ENCODE measurements around the gene TIPRL. TPM values are rescaled to one million over a fixed set of nuclear protein-coding genes. Genes with fewer than 3 reads are reported as not detected.
"Not testable (repeated sequence)": the region's sequence is repeated elsewhere in the genome, so short reads cannot be mapped to it uniquely, and the experiment has no call there.

The TIPRL gene
- total RNA-seq, 2 donors from 2014 or later, result 38.0 to 43.0 TPM

DNA sequence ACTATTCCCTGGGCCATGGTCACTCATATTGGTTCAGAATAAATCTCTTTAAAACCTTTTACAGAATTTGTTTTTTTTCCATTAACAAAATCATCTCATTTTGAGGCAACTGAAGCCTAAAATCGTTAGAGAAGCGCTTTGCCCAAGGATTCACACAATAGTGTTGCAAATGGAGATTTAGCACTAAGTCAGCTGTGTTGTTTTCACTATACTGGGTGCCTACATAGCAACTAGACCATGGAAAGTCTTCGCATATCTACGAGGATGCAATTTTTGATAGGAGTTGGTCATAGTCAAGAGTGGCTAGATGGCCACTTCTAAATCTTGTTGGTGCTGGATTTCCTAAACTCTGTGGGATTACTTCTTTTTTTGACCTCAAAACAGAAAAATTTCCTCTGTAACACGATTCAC lies 530 bp upstream of the TIPRL start:
- H3K4me1 Mint-ChIP-seq, result no peaks in the 10 kb centered on the region
- no peaks in the 10 kb centered on the region for H3K9me3 Mint-ChIP-seq
- H3K4me3 Mint-ChIP-seq, result no peak overlapping the region
- no peak for ATAC-seq (replicated peaks)
- peaks cover under 1% of the 10 kb centered on the region for H3K36me3 Mint-ChIP-seq (ENCODE audit: low read depth)
- no peak overlapping the region for H3K27ac Mint-ChIP-seq
- H3K27me3 Mint-ChIP-seq, result peaks cover 6% of the 10 kb centered on the region

DNA sequence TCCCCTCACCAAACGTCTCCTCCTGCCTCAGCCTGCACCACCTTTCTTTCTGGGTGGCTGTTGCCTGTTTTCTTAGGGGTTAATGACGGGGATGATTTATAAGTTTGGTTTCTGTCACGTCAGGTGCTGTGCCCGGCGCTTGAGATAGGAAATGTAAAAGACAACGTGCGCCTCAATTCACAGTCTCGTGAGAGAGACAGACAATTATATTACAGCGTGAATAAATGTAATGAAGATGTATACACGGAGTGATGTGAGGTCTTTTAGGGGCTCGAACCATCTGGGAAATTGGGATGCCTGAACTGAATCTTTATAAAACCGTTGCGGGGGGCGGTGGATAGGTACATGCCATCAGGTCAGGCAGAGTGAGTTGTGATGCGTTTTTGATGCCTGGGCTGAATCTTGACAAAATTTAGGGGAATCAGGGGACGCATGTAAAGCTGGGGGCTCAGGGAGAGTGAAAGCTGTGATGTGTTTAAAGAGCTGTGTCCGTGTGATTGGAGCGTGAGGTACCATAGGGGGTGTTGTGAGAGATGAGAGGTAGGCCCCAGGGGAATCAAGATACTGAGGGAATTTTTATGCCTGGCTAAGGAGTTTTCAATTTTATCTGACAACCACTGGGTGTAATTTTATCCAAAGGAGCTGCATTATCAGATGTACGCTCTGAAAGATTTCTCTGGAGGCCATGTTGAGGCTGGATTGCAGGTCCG lies 831 bp downstream of the TIPRL start:
- no peak overlapping the region for H3K27ac Mint-ChIP-seq
- no peak for ATAC-seq (replicated peaks)
- H3K4me3 Mint-ChIP-seq, result no peak overlapping the region
- H3K36me3 Mint-ChIP-seq (ENCODE audit: low read depth), result peaks cover 14% of the 10 kb centered on the region
- no peaks in the 10 kb centered on the region for H3K27me3 Mint-ChIP-seq
- no peaks in the 10 kb centered on the region for H3K9me3 Mint-ChIP-seq
- H3K4me1 Mint-ChIP-seq, result no peaks in the 10 kb centered on the region

DNA sequence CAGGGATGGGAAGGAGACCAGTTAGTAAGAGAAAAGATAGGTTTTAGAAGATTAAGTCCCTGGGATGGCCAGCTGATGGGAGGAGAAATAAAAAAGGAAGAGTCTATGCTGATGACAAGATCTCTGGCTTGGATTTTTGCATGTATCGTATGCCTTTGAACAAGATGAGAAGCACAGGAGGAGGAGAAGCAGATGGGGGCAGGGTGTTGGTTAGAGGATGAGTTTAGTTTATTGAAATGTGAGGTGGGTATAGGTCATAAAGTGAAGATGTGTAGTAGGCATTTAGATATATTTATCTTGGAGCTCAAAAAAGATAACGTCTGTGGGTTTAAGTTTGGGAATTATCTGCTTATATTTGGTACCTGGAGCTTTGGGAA lies 1.4 kb downstream of the TIPRL start:
- no peaks in the 10 kb centered on the region for H3K4me1 Mint-ChIP-seq
- no peak overlapping the region for H3K4me3 Mint-ChIP-seq
- ATAC-seq (replicated peaks), result no peak

DNA sequence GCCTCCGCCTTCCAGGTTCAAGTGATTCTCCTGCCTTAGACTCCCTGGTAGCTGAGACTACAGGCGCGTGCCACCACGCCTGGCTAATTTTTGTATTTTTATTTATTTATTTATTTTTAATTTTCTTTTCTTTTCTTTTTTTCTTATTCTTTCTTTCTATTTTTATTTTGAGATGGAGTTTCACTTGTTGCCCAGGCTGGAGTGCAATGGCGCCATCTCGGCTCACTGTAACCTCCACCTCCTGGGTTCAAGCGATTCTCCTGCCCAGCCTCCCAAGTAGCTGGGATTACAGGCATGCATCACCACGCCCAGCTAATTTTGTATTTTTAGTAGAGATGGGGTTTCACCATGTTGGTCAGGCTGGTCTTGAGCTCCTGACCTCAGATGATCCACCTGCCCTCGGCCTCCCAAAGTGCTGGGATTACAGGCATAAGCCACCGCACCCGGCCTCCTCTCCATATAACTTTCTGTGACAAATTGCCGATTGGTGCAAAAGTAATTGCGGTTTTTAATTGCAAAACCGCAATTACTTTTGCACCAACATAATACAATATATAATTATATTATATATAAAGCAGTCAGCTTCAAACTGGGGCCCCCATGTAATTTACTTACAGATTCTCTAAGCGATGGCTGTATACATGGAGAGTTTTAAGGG lies 2.4 kb downstream of the TIPRL start:
- not testable (repeated sequence) for H3K27me3 Mint-ChIP-seq; H3K4me1 Mint-ChIP-seq; H3K27ac Mint-ChIP-seq; H3K4me3 Mint-ChIP-seq; H3K9me3 Mint-ChIP-seq; ATAC-seq (replicated peaks)
- peaks cover 29% of the 10 kb centered on the region for H3K36me3 Mint-ChIP-seq (ENCODE audit: low read depth)

More for the DNA sequence above, 1.4 kb downstream of the TIPRL start:
- Mint-ChIP-seq H3K27me3 (no peaks in the 10 kb centered on the region), H3K36me3 (ENCODE audit: low read depth) (peaks cover 19% of the 10 kb centered on the region), H3K27ac (no peak overlapping the region), H3K9me3 (no peaks in the 10 kb centered on the region)

DNA sequence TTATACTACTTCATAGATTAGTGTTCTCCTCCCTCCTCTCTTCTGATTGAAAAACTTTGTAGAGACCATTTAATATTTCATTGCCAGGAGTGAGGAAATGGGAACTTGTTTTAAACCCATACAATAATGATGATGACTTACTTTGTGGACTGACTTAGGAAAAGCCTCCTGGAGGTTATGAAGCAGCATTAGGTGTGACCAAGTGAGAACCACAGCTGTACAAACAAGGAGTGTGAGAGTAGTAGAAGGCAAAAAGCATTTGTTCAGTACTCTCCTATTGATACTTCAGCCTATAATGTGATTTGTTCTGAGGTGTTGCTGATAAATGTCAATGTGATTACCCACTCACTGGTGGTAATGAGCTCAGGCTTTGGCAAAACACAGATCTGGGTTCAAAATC lies 8.4 kb downstream of the TIPRL start:
- ATAC-seq (replicated peaks), result no peak
- Mint-ChIP-seq H3K36me3 (ENCODE audit: low read depth) (peaks cover 87% of the 10 kb centered on the region), H3K4me1 (no peaks in the 10 kb centered on the region), H3K27ac (no peak overlapping the region), H3K4me3 (no peak overlapping the region), H3K9me3 (no peaks in the 10 kb centered on the region), H3K27me3 (no peaks in the 10 kb centered on the region)

DNA sequence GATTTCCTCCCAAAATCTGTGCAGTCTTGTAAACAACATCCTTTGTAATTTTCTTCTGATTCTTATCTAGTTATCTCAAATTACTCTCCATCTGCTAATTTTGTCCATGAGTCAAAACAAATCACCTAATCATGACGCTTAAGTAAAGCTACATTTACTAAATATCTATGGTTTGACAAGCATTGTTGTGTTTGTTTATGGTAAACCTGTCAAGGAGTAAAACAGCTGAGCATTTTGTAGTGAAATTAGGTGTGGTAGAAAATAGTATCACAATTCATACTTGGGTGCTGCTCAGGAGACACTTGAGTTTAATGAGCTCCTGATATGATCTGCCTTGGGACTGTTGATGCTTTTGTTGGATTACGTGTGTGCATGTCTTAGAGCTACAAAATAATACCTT lies 11.6 kb downstream of the TIPRL start:
- Mint-ChIP-seq H3K9me3 (no peaks in the 10 kb centered on the region), H3K27ac (no peak overlapping the region), H3K36me3 (ENCODE audit: low read depth) (peaks cover 93% of the 10 kb centered on the region), H3K4me1 (no peaks in the 10 kb centered on the region), H3K27me3 (no peaks in the 10 kb centered on the region), H3K4me3 (no peak overlapping the region)
- ATAC-seq (replicated peaks), result no peak

DNA sequence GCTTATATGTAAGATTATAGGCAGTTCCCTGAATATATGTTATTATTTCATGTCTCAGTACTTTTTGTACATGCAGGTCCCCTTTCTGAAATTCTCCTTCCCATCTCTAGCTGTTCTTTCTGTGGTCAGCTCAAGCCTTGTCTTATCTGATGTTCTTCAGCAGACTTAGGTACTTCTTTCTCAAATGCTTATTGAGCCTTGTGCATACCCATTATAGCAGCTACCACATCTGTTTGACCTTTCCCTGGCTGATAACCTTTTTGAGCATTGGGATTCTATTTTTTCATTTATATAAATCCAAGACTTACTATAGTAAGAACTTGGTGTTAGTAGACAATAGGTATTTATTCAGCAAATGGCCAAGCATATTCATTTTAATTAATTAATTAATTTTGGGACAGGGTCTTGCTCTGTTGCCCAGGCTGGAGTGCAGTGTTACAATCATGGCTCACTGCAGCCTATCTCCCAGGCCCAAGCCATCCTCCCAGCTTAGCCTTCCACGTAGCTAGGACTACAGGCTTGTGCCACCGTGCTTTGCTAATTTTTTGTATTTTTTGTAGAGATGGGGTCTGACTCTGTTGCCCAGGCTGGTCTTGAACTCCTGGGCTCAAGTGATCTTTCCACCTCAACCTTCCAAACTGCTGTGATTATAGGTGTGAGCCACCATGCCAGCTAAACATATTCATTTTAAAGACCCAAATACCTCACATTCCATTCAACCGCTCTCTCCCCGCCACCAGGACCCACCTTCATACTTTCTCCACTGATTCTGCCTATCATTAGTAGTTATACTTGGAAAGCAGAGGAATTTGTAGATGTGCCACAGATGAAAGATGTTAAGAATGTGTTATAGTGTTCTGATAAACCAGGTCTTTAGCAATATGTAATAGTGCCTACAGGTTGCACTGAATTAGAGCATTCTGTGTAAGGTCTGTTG lies 16.7 kb downstream of the TIPRL start:
- no peak overlapping the region for H3K27ac Mint-ChIP-seq
- H3K4me3 Mint-ChIP-seq, result no peak overlapping the region
- ATAC-seq (replicated peaks), result no peak
- peaks cover 89% of the 10 kb centered on the region for H3K36me3 Mint-ChIP-seq (ENCODE audit: low read depth)
- no peaks in the 10 kb centered on the region for H3K4me1 Mint-ChIP-seq
- no peaks in the 10 kb centered on the region for H3K27me3 Mint-ChIP-seq
- no peaks in the 10 kb centered on the region for H3K9me3 Mint-ChIP-seq

DNA sequence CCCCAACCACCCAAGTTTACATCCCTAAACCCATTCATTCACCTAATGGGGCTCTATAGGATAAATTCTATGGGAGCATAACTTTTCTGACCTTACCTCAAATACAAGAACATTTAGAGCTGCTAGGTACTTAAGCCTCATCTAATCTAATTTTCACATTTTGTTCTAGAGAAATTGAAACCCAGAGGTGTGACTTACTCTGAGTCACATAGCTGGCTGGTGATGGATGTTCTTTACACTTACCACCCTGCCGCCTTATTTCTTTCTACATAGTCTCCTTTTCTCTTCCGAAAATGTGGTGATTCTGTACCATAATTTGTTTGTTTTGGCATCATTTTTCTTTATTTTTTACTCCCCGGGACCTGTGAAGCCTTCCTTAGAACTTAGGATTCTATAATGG lies 20.3 kb downstream of the TIPRL start:
- H3K36me3 Mint-ChIP-seq (ENCODE audit: low read depth), result peaks cover 83% of the 10 kb centered on the region
- no peaks in the 10 kb centered on the region for H3K9me3 Mint-ChIP-seq
- H3K27ac Mint-ChIP-seq, result no peak overlapping the region
- H3K4me1 Mint-ChIP-seq, result no peaks in the 10 kb centered on the region
- H3K27me3 Mint-ChIP-seq, result no peaks in the 10 kb centered on the region
- ATAC-seq (replicated peaks), result no peak
- H3K4me3 Mint-ChIP-seq, result no peak overlapping the region

DNA sequence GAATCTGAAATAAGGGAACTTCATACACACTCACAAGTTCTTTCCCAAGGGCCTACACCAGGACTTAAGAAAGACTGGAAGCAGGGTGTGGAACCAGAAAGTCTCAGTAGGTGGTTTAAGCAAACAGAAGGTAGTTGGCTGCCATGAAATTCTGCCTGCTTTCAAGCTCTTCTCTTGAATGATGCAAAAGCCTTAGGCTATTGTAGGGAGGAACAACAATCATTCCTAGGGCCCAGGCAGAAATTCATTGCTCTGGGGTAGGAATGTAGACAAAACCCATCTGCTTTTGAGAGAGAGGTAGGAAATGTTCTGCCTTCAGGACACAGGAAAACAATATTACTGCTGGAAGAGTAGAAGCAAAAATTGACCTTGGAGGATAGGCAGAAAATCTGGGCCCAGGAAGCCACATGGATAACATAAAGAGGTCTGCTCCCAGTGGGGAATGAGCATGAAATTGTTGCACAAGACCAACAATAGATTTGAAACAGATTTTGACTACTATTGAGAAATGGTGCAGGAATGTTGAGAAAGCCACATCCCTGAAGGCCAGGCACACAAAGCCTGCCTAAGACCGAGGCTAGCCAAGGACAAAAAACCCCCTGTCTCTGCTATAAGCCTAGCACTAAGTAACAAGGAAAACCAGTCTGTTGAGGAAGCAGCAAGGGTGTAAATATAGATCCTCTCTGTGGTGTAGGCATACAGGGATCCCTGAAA lies 24.3 kb downstream of the TIPRL start:
- ATAC-seq (replicated peaks), result no peak
- Mint-ChIP-seq H3K27ac (no peak overlapping the region), H3K9me3 (no peaks in the 10 kb centered on the region), H3K27me3 (no peaks in the 10 kb centered on the region), H3K4me1 (no peaks in the 10 kb centered on the region), H3K36me3 (ENCODE audit: low read depth) (peaks cover 51% of the 10 kb centered on the region), H3K4me3 (no peak overlapping the region)

- no peak for ATAC-seq (replicated peaks)
- Mint-ChIP-seq H3K27me3 (no peaks in the 10 kb centered on the region), H3K9me3 (peaks cover under 1% of the 10 kb centered on the region), H3K36me3 (ENCODE audit: low read depth) (peaks cover 22% of the 10 kb centered on the region), H3K4me3 (no peak overlapping the region), H3K27ac (no peak overlapping the region), H3K4me1 (no peaks in the 10 kb centered on the region)
These were observed 27.3 kb downstream of the TIPRL start for GRCh38 chr1:168206111-168206510.

GRCh38 chr1:168207673-168208072 lies 28.9 kb downstream of the TIPRL start:
- not testable (repeated sequence) for H3K4me3 Mint-ChIP-seq; ATAC-seq (replicated peaks); H3K9me3 Mint-ChIP-seq; H3K27me3 Mint-ChIP-seq; H3K36me3 Mint-ChIP-seq (ENCODE audit: low read depth); H3K4me1 Mint-ChIP-seq; H3K27ac Mint-ChIP-seq

GRCh38 chr1:168210312-168210711 lies 31.6 kb downstream of the TIPRL start:
- Mint-ChIP-seq H3K27ac (no peak overlapping the region), H3K4me3 (no peak overlapping the region), H3K4me1 (peaks cover 5% of the 10 kb centered on the region), H3K36me3 (ENCODE audit: low read depth) (no peaks in the 10 kb centered on the region), H3K9me3 (peaks cover 15% of the 10 kb centered on the region), H3K27me3 (no peaks in the 10 kb centered on the region)
- ATAC-seq (replicated peaks), result no peak

DNA sequence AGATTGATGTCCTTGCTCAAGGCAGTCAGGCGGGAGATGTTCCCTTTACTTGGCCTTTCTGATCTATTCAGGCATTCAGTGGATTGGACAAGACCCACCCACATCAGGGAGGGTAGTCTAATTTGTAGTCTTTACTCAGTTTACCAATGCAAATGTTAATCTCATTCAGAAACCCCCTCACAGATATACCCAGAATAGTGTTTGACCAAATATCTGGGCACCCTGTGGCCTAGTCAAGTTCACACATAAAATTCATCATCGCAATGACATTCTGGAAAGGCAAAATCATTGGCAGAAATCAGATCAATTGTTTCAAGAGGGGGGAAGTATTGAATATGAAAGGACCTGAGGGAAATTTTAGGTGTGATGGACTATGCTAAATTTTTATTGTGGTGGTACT lies 34.6 kb downstream of the TIPRL start:
- no peak overlapping the region for H3K4me3 Mint-ChIP-seq
- H3K36me3 Mint-ChIP-seq (ENCODE audit: low read depth), result no peaks in the 10 kb centered on the region
- peaks cover 5% of the 10 kb centered on the region for H3K4me1 Mint-ChIP-seq
- no peak for ATAC-seq (replicated peaks)
- no peak overlapping the region for H3K27ac Mint-ChIP-seq
- H3K9me3 Mint-ChIP-seq, result peaks cover 15% of the 10 kb centered on the region
- no peaks in the 10 kb centered on the region for H3K27me3 Mint-ChIP-seq

DNA sequence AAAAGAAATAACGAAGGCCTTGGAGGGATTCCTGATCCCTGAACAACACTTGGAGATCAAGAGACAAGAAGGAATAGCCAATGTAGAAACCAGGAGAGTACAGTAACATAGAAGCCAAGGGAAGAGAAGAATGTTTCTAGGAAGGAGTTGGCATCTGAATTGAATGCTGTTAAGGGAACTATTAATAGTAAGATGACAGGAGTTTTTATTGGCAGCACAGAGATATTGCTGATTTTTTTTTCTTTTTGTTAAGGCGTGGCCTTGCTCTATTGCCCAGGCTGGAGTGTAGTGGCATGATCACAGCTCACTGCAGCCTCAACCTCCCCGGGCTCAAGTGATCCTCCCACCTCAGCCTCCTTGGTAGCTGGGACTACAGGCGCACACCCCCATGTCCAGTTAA lies 37.4 kb downstream of the TIPRL start:
- Mint-ChIP-seq H3K36me3 (ENCODE audit: low read depth) (no peaks in the 10 kb centered on the region), H3K27ac (no peak overlapping the region), H3K9me3 (peaks cover 14% of the 10 kb centered on the region), H3K4me1 (peaks cover 4% of the 10 kb centered on the region), H3K4me3 (no peak overlapping the region), H3K27me3 (no peaks in the 10 kb centered on the region)
- no peak for ATAC-seq (replicated peaks)

Data from activated T-helper 17 cell treated with anti-CD3 and anti-CD28 coated beads, Interleukin-2, amount 50 U/mL, for 72 hours (primary cell).